Fibroblast of villous mesenchyme (primary cell): Measurements from ENCODE around the gene SIGLECL1. TPM values are rescaled to one million over a fixed set of nuclear protein-coding genes. Genes with fewer than 3 reads are reported as not detected.

Source experiments
- DNase-seq: peaks from one replicate; pipeline ENCODE4 v3.0.0-alpha.2; 2010; ENCODE audit warnings: low read depth
- H3K4me3 ChIP-seq: 2 replicates; pipeline ENCODE4 v1.5.1; 2011; ENCODE audit warnings: low read depth, mild to moderate bottlenecking, low read length
- CTCF ChIP-seq: IDR thresholded peaks from 2 replicates; pipeline ENCODE4 v1.5.1; 2012; ENCODE audit warnings: low read depth, mild to moderate bottlenecking, low read length; ENCODE audit not compliant: insufficient read depth
- small RNA-seq: library from RNA; depleted of rRNA; stranded (forward); fragments of <200 nt; gene quantifications from one replicate; pipeline ENCODE3, GENCODE V24; 2012
- total RNA-seq: library from RNA; depleted of rRNA; stranded (reverse); fragments of >200 nt; gene quantifications from 2 replicates; pipeline ENCODE4 v1.2.3, GENCODE V29; 2012

The SIGLECL1 gene
- total RNA-seq, 1 donor = not detected

- no peak overlapping the region for H3K4me3 ChIP-seq
- TF ChIP-seq CTCF = no peak
- no peak for DNase-seq
Measured at GRCh38 chr19:51316688-51317087, 65.8 kb downstream of the SIGLECL1 start.

- H3K4me3 ChIP-seq = no peak overlapping the region
- no peak for DNase-seq
- no peak for TF ChIP-seq CTCF
Measured at GRCh38 chr19:51317376-51317775, 66.5 kb downstream of the SIGLECL1 start.

DNA sequence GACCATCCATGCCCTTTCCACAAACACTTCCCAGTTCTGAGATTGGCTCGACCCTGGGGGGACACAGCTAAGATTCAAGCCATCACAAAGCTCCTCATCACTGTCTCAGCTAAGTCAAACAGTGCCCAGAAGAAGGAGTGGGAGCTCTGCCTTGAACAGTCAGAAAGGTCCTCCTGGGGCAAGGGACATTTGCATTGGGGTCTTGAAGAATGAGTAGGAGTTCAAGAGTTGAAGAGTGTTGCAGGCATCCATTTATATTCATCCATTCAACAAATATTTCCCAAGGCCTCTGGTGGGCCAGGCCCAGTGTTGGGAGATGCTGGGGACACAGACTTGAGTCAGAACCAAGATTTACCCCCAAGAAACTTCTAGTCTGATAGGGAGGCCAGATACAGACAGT, 67.1 kb downstream of the SIGLECL1 start:
- no peak for TF ChIP-seq CTCF
- no peak overlapping the region for H3K4me3 ChIP-seq
- no peak for DNase-seq

Small RNA genes within 50 kb of the gene (small RNA-seq; reads per million reads assigned to genes)
- gene MIR8074 = not detected

Other genes with a start within 250 kb of the SIGLECL1 start
- gene KLK8, start 249.5 kb upstream of the SIGLECL1 start, total RNA-seq = not detected in 2 replicates
- gene KLK10, start 231.4 kb upstream of the SIGLECL1 start, total RNA-seq = not detected in 2 replicates
- not detected in 2 replicates for gene KLK11, start 224.5 kb upstream of the SIGLECL1 start, total RNA-seq
- gene KLK12, start 216.1 kb upstream of the SIGLECL1 start, total RNA-seq = not detected in 2 replicates
- gene KLK13, start 186.0 kb upstream of the SIGLECL1 start, total RNA-seq = not detected in 2 replicates
- gene KLK14, start 168.2 kb upstream of the SIGLECL1 start, total RNA-seq = not detected in 2 replicates
- gene CTU1, start 142.7 kb upstream of the SIGLECL1 start, total RNA-seq = 4.8 and 5.2 TPM in 2 replicates
- gene SIGLEC9, start 126.2 kb upstream of the SIGLECL1 start, total RNA-seq = under 0.01 TPM in 1 of 2 replicates, not detected in the other
- not detected in 2 replicates for gene SIGLEC7, start 108.8 kb upstream of the SIGLECL1 start, total RNA-seq
- not detected in 2 replicates for gene CD33, start 26.0 kb upstream of the SIGLECL1 start, total RNA-seq
- gene IGLON5, start 60.6 kb downstream of the SIGLECL1 start, total RNA-seq = not detected in 2 replicates
- gene VSIG10L, start 91.1 kb downstream of the SIGLECL1 start, total RNA-seq = 0.43 and 0.64 TPM in 2 replicates
- gene ETFB, start 115.3 kb downstream of the SIGLECL1 start, total RNA-seq = 72.2 and 76.4 TPM in 2 replicates
- gene CLDND2, start 117.9 kb downstream of the SIGLECL1 start, total RNA-seq = not detected in 2 replicates
- not detected in 2 replicates for gene NKG7, start 121.6 kb downstream of the SIGLECL1 start, total RNA-seq
- gene LIM2, start 136.9 kb downstream of the SIGLECL1 start, total RNA-seq = not detected in 2 replicates
- not detected in 2 replicates for gene C19orf84, start 139.5 kb downstream of the SIGLECL1 start, total RNA-seq
- not detected in 2 replicates for gene SIGLEC10, start 166.6 kb downstream of the SIGLECL1 start, total RNA-seq
- gene SIGLEC8, start 207.4 kb downstream of the SIGLECL1 start, total RNA-seq = not detected in 2 replicates
- not detected in 2 replicates for gene CEACAM18, start 227.5 kb downstream of the SIGLECL1 start, total RNA-seq